Measurements from ENCODE around the gene SKIC8. TPM values are rescaled to one million over a fixed set of nuclear protein-coding genes. Genes with fewer than 3 reads are reported as not detected.

The SKIC8 gene
- total RNA-seq, 4 donors from 2014 or later: 38.7 to 59.6 (median 56.9) TPM

DNA sequence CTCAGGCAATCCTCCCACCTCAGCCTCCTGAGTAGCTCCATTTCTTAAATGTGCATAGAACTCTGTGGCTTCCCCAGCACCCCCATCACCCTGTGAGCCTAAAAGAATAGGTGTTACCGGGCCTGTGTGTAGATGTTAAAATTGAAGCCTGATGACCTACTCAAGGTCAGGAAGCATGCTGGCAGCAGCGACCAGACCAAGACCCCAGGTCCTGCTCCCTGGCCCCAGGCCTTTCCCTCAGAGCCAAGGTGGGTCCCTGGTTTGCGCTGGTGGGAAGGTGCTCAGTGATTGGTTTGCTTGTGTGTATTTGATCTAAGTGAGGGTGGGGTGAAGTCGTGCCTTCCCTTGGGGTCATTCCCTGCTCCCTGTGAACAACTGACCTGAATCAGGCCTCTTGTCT, 22.4 kb upstream of the SKIC8 start:
- Histone ChIP-seq H3K27me3 (no peaks in the 10 kb centered on the region), H3K4me3 (no peak overlapping the region), H3K9me3 (no peaks in the 10 kb centered on the region), H3K27ac (no peak overlapping the region), H3K4me1 (peaks cover 0 to 11% (median 0%) of the 10 kb centered on the region in 3 donors), H3K36me3 (no peaks in the 10 kb centered on the region)
- DNase-seq: no peak
- WGBS, 2 donors: 100% methylated on average over 1 of the region's 4 CpGs; no CpG with 5 or more reads in 1 of the 2 donors
- no peak for TF ChIP-seq POLR2A (IDR thresholded peaks at IDR 0.05)
- TF ChIP-seq, protein P1, sequence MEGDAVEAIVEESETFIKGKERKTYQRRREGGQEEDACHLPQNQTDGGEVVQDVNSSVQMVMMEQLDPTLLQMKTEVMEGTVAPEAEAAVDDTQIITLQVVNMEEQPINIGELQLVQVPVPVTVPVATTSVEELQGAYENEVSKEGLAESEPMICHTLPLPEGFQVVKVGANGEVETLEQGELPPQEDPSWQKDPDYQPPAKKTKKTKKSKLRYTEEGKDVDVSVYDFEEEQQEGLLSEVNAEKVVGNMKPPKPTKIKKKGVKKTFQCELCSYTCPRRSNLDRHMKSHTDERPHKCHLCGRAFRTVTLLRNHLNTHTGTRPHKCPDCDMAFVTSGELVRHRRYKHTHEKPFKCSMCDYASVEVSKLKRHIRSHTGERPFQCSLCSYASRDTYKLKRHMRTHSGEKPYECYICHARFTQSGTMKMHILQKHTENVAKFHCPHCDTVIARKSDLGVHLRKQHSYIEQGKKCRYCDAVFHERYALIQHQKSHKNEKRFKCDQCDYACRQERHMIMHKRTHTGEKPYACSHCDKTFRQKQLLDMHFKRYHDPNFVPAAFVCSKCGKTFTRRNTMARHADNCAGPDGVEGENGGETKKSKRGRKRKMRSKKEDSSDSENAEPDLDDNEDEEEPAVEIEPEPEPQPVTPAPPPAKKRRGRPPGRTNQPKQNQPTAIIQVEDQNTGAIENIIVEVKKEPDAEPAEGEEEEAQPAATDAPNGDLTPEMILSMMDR (IDR thresholded peaks at IDR 0.05): no peak
- intact Hi-C loops (cut with DNase I): no loop called here

DNA sequence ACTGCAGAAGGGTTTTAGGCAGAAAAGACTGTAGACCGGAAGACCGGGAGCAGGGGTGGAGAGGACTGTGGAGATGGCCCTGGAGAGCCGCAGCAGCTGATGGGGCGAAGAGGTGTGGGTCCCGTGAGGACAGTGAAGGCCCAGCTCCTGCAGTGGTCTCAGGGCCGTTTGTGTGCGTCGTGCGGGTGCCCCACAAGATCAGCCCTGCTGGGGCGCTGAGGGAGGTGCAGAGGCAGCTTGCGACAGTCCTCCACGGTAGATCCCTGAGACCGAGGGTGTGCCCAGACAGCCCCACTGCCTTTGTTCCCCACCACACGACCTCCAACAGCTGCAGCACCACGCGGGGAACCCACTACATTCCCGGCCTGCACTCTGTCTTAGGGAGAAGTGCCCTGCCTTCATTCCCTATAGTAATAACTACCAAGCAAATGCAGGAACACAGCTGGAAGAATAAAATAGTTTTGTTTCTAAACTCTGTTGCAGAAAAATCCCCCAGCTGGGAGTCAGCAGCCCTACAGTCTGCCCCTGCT, 21.7 kb upstream of the SKIC8 start:
- no peak for TF ChIP-seq POLR2A (IDR thresholded peaks at IDR 0.05)
- TF ChIP-seq, protein P1 (IDR thresholded peaks at IDR 0.05): no peak
- WGBS, 2 donors: 77 to 80% methylated on average over 12 to 17 of the region's 17 CpGs
- Histone ChIP-seq H3K4me1 (peaks cover 0 to 11% (median 0%) of the 10 kb centered on the region in 3 donors), H3K27ac (no peak overlapping the region), H3K36me3 (no peaks in the 10 kb centered on the region), H3K27me3 (peaks cover 0 to 3% (median 0%) of the 10 kb centered on the region in 4 donors), H3K9me3 (no peaks in the 10 kb centered on the region), H3K4me3 (no peak overlapping the region)
- intact Hi-C loops (cut with DNase I): no loop called here
- DNase-seq: no peak

DNA sequence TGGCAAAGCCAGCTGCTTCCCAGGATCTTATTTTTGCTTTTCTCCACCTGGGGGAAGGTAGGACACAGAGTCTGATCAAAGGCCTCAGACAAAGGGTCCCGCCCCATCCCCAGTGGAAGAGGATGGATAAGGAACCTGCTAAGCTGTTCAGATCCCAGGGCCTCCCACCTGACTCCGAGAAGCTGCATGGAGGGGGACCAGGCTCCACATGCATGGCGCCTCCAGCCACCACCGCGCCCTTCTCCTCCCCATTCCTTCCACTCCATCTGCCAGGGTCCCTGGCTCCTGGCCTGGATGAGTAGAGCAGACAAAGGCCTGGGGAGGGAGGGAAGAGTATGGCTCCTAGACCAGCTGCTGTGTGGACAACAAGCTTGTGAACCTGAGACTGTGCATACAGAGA, 20.8 kb upstream of the SKIC8 start:
- intact Hi-C loops (cut with DNase I): no loop called here
- no peak for DNase-seq
- Histone ChIP-seq H3K4me1 (peaks cover 0 to 4% (median 0%) of the 10 kb centered on the region in 3 donors), H3K36me3 (no peaks in the 10 kb centered on the region), H3K4me3 (no peak overlapping the region), H3K27me3 (peaks cover 0 to 5% (median 0%) of the 10 kb centered on the region in 4 donors), H3K27ac (no peak overlapping the region), H3K9me3 (no peaks in the 10 kb centered on the region)
- TF ChIP-seq POLR2A (IDR thresholded peaks at IDR 0.05): no peak
- TF ChIP-seq, protein P1 (IDR thresholded peaks at IDR 0.05): no peak
- WGBS, 2 donors: 80 to 95% methylated on average over 1 to 4 of the region's 5 CpGs

DNA sequence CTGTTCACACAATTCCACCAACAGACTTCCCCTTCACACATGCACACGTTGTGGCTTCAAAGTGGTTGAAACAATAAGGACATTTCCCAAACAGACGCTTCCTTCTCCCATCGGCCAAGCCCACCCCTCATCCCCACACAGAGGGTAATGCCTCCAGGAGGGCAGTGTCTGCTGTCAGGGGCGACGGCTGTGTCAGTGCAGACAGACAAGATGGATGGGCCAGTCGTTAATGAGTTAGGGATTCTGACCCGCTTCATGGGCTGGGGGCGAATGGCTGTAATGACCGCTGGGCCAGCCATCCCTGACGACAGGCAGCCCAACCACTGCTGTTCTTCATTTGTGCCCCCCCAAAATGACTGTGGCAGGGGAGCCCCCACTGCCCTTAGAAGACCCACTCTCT, 20.2 kb upstream of the SKIC8 start:
- H3K4me3 ChIP-seq: no peak overlapping the region
- no peaks in the 10 kb centered on the region for H3K36me3 ChIP-seq
- intact Hi-C loops (cut with DNase I): no loop called here
- WGBS, 2 donors: 57 to 79% methylated on average over 6 to 8 of the region's 10 CpGs
- H3K27ac ChIP-seq: no peak overlapping the region
- H3K27me3 ChIP-seq: peaks cover 0 to 5% (median 0%) of the 10 kb centered on the region in 4 donors
- no peaks in the 10 kb centered on the region for H3K4me1 ChIP-seq
- no peak for TF ChIP-seq POLR2A (IDR thresholded peaks at IDR 0.05)
- TF ChIP-seq, protein P1 (IDR thresholded peaks at IDR 0.05): no peak
- no peaks in the 10 kb centered on the region for H3K9me3 ChIP-seq
- DNase-seq: no peak

DNA sequence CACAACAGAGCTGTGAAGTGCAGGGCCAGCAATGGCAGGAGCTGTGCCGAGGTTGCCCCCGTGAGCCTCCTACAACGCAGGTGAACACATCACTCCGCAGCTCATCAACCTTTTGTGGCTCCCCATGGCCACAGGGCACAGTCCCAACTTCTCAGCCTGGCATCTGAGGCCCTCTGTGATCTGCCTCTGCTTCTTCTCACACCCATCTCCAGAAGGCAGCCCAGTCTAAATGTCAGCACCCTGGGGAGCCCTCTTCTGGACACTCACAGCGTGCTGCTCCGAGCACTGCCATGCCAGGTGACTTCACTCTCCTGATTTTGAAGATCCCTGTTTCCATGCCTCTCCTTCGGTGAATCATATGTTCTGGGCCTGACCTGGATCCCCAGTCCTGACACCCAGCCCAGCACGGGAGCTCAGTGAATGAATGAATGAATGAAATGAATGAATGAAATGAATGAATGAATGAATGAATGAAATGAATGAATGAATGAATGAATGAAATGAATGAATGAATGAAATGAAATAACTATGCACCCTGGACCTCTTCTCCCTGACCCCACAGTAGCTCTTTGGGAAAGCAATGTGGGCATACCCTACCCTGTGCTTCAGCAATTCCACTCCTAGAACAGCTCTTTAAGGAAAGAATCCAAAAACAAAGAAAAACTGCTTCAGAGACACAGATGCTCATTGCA, 17.9 kb upstream of the SKIC8 start:
- TF ChIP-seq POLR2A (IDR thresholded peaks at IDR 0.05): no peak
- TF ChIP-seq, protein P1 (IDR thresholded peaks at IDR 0.05): peak in 1 of 6 experiments; percentile 21
- Histone ChIP-seq H3K4me1 (no peaks in the 10 kb centered on the region), H3K36me3 (no peaks in the 10 kb centered on the region), H3K27me3 (peaks cover 0 to 5% (median 0%) of the 10 kb centered on the region in 4 donors), H3K9me3 (no peaks in the 10 kb centered on the region), H3K4me3 (no peak overlapping the region), H3K27ac (no peak overlapping the region)
- no peak for DNase-seq
- intact Hi-C loops (cut with DNase I): no loop called here
- 57 to 80% methylated on average over 4 to 6 of the region's 8 CpGs for WGBS, 2 donors
